Cardiac fibroblast (primary cell): ENCODE results near the gene MYT1.
"Not testable (repeated sequence)": the region's sequence is repeated elsewhere in the genome, so short reads cannot be mapped to it uniquely, and the experiment has no call there.

ENCODE experiments used
- DNase-seq, 2 donors: peaks; one replicate each; pipeline versions ENCODE4 v3.0.0 to v3.0.0-alpha.2; 2010; ENCODE audit warnings: low read depth in 2 of 2
- H3K4me3 ChIP-seq, 2 donors: replicated peaks in 1 of 2; 1 replicate in 1 of 2; 2 replicates in 1 of 2; pipeline ENCODE4 v1.5.1; 2011; ENCODE audit warnings: low read depth in 2 of 2, low read length in 2 of 2, mild to moderate bottlenecking in 2 of 2, moderate library complexity in 1 of 2
- TF ChIP-seq, protein P1 (sequence below): IDR thresholded peaks from one replicate; pipeline ENCODE4 v1.5.1; 2011; ENCODE audit warnings: low read depth, mild to moderate bottlenecking, low read length, inconsistent platforms

The MYT1 gene

DNA sequence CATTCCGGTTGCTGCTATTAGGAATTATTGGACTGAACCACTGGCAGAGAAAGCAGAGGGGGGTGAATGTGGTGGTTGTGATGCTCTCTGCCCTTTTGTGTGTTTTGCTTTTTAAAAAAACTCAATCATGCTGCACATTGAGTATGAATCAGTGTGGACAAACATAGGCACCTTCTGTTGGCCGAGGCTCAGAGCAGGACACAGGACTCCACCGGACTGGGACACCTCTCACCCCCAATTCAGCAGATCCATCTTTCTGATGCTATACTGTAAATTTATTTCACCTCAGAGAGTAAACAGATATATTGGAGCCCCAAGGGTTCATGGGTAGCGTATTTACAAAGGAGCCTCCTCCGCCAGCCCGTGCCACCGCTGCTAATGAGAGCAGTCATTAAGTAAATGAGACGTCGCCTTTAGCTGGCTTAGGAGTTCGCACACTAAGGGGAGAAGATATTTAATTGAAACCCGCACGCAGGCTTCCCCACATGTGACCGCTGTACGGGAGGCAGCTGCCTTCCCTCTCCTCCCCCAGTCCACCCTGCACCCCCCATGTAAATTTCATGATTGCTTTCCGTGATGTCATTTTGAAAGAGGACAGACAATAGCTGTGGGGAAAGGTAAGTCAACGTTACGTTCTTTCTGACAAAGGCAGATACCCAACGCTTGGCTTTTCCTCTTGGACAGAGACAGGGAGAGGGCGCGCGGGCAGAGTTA is at the start of gene MYT1:
Gene MYT1 (plus strand): TSS at position 330 of the 714 bp plus-strand sequence. CDS start 34,410 bp downstream, outside the sequence.
- DNase-seq, result no peak
- H3K4me3 ChIP-seq, result no peak within 1 kb of the TSS
- TF ChIP-seq, protein P1, sequence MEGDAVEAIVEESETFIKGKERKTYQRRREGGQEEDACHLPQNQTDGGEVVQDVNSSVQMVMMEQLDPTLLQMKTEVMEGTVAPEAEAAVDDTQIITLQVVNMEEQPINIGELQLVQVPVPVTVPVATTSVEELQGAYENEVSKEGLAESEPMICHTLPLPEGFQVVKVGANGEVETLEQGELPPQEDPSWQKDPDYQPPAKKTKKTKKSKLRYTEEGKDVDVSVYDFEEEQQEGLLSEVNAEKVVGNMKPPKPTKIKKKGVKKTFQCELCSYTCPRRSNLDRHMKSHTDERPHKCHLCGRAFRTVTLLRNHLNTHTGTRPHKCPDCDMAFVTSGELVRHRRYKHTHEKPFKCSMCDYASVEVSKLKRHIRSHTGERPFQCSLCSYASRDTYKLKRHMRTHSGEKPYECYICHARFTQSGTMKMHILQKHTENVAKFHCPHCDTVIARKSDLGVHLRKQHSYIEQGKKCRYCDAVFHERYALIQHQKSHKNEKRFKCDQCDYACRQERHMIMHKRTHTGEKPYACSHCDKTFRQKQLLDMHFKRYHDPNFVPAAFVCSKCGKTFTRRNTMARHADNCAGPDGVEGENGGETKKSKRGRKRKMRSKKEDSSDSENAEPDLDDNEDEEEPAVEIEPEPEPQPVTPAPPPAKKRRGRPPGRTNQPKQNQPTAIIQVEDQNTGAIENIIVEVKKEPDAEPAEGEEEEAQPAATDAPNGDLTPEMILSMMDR, result no peak

- TF ChIP-seq, protein P1, result no peak
- DNase-seq, result no peak
- no peak overlapping the region for H3K4me3 ChIP-seq
These were observed 48.9 kb upstream of the MYT1 start for GRCh38 chr20:64115171-64115911.

DNA sequence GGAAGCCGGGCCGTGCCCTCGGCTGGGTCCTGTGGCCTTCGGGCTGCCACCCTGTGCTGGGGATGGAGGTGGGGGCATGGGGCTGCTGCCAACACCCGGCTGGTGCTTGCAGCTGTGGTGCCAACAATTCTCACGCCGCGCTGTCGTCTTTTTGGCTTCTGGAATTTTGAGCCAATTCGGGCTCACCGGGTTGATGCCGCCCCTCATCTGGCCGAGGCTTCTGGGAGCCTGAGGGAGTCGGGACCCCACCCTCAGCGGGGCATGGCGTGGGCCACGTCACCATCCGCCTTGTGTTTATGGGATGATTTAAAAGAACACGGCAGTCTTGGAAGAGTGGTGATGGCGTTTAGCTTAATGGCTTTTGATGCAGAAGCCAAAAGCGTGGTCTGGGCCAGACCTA is 48.2 kb upstream of the MYT1 start:
- TF ChIP-seq, protein P1, result no peak
- DNase-seq, result no peak
- no peak overlapping the region for H3K4me3 ChIP-seq

DNA sequence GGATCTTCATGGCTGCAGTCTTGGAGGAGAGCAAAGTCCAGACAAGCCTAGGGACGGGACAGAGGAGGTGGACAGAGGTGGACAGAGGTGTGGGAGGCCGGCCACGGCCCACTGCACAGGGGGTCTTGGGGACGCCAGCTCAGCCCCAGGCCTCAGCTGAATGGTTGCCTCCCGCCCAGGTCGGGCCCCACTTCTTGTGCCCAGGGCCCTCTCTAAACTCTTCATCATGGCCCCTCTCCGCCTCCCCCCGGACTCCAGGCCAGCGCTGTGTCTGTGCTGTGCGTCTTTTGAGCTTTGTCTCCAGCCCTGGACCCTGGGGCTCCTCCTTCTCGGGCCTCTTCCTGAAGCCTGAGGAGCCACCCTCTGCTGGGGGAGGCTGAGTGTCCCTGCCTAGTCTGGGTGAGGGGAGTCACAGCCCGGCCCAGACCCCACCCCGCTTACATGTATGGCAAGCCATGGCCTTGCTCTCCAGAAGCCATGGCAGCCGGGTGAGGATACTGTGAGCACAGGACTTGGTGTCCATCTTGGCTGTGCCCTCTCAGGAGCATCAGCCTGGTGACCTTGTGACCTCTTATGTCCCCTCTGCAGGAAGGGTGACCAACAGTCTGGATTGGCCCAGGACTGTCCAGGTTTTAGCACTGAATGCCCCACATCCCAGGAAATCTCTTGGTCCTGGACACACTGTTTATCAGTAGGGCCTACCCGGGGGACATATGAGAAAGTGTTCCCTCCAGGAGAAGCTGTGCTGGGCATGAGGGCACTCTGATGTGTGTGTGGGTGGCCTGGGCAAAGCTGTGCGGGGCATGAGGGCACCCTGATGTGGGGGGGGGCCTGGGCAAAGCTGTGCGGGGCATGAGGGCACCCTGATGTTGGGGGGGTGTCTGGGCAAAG is 47.5 kb upstream of the MYT1 start:
- H3K4me3 ChIP-seq, result no peak overlapping the region
- TF ChIP-seq, protein P1, result no peak
- DNase-seq, result no peak

DNA sequence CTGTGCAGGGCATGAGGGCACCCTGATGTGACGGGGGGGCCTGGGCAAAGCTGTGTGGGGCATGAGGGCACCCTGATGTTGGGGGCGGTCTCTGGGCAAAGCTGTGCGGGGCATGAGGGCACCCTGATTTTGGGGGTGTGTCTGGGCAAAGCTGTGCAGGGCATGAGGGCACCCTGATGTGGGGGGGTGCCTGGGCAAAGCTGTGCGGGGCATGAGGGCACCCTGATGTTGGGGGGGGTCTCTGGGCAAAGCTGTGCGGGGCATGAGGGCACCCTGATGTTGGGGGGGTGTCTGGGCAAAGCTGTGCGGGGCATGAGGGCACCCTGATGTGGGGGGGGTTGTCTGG is 46.8 kb upstream of the MYT1 start:
- DNase-seq, H3K4me3 ChIP-seq: not testable (repeated sequence)

DNA sequence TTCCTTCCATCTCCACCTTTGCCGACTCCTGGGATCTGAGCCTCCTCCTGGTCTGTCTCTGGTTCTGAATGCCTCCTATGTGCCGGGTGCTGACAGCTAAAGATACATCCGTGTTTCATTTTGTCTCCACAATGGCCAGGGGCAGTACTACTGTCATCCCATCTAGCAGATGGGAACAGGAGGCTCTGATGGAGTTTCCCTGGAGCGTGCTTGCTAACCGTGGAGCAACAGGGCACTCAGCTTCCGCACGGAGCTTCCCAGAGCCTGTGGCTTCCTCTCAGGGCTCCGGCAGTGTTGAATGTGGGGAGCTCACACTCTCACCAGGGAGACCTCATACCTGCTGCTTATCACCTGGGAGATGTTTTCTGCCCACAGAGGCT is 45.0 kb upstream of the MYT1 start:
- TF ChIP-seq, protein P1, result no peak
- no peak for DNase-seq

More for the DNA sequence above, 45.0 kb upstream of the MYT1 start:
- no peak overlapping the region for H3K4me3 ChIP-seq
